ENCODE data around the gene SNX3.

GRCh38 chr6:108228416-108228815 lies 32.4 kb downstream of the SNX3 start:
- no peak for TF ChIP-seq POLR2A (IDR thresholded peaks at IDR 0.05)
- TF ChIP-seq, protein P1, sequence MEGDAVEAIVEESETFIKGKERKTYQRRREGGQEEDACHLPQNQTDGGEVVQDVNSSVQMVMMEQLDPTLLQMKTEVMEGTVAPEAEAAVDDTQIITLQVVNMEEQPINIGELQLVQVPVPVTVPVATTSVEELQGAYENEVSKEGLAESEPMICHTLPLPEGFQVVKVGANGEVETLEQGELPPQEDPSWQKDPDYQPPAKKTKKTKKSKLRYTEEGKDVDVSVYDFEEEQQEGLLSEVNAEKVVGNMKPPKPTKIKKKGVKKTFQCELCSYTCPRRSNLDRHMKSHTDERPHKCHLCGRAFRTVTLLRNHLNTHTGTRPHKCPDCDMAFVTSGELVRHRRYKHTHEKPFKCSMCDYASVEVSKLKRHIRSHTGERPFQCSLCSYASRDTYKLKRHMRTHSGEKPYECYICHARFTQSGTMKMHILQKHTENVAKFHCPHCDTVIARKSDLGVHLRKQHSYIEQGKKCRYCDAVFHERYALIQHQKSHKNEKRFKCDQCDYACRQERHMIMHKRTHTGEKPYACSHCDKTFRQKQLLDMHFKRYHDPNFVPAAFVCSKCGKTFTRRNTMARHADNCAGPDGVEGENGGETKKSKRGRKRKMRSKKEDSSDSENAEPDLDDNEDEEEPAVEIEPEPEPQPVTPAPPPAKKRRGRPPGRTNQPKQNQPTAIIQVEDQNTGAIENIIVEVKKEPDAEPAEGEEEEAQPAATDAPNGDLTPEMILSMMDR (IDR thresholded peaks at IDR 0.05) = no peak
- TF ChIP-seq POLR2AphosphoS5 (IDR thresholded peaks at IDR 0.05) = no peak
